Liver (tissue), 3 donors: Measurements from ENCODE around the gene GALNT1.

ENCODE experiments used
- CTCF ChIP-seq: fragments of 150-350 bp; IDR thresholded peaks from 2 replicates; pipeline ENCODE4 v1.5.1; 2017; ENCODE audit warnings: improper control_type of control experiment, low read depth, low read length; ENCODE audit not compliant: missing input control
- EGR1 ChIP-seq, 2 donors: IDR thresholded peaks; 2 replicates each; pipeline ENCODE4 v1.6.1; 2016 to 2018; ENCODE audit warnings: antibody characterized with exemption in 2 of 2, low read depth in 2 of 2
- FOXA1 ChIP-seq: IDR thresholded peaks from 2 replicates; pipeline ENCODE4 v1.6.1; 2016; ENCODE audit warnings: antibody characterized with exemption
- GABPA ChIP-seq, 2 donors: IDR thresholded peaks in 1 of 2; conservative IDR thresholded peaks in 1 of 2; 2 replicates each; pipeline ENCODE4 v1.6.1; 2016; ENCODE audit warnings: antibody characterized with exemption in 2 of 2, mild to moderate bottlenecking in 1 of 2, moderate library complexity in 1 of 2
- HNF4G ChIP-seq: IDR thresholded peaks from 2 replicates; pipeline ENCODE4 v1.6.1; 2016; ENCODE audit warnings: antibody characterized with exemption
- JUND ChIP-seq, 2 donors: IDR thresholded peaks; 2 replicates each; pipeline ENCODE4 v1.6.1; 2016; ENCODE audit warnings: antibody characterized with exemption in 2 of 2
- RAD21 ChIP-seq, 2 donors: IDR thresholded peaks; 2 replicates each; pipeline ENCODE4 v1.6.1; 2016; ENCODE audit warnings: antibody characterized with exemption in 2 of 2, mild to moderate bottlenecking in 2 of 2
- REST ChIP-seq: IDR thresholded peaks from 2 replicates; pipeline ENCODE4 v1.6.1; 2016; ENCODE audit warnings: antibody characterized with exemption, mild to moderate bottlenecking
- SP1 ChIP-seq: IDR thresholded peaks from 2 replicates; pipeline ENCODE4 v1.6.1; 2018; ENCODE audit warnings: antibody characterized with exemption, mild to moderate bottlenecking
- TAF1 ChIP-seq: conservative IDR thresholded peaks from 2 replicates; pipeline ENCODE4 v1.6.1; 2016; ENCODE audit warnings: antibody characterized with exemption, mild to moderate bottlenecking
- YY1 ChIP-seq: IDR thresholded peaks from 2 replicates; pipeline ENCODE4 v1.6.1; 2016; ENCODE audit warnings: antibody characterized with exemption, mild to moderate bottlenecking
- TF ChIP-seq, protein P1 (sequence below): IDR thresholded peaks from 2 replicates; pipeline ENCODE4 v1.6.1; 2016; ENCODE audit warnings: antibody characterized with exemption
- TF ChIP-seq, protein P2 (sequence below): IDR thresholded peaks from 2 replicates; pipeline ENCODE4 v1.6.1; 2016; ENCODE audit warnings: antibody characterized with exemption
- TF ChIP-seq, protein P3 (sequence below): IDR thresholded peaks from 2 replicates; pipeline ENCODE4 v1.6.1; 2016; ENCODE audit warnings: antibody characterized with exemption
- donor health status: healthy.
- donor health status: healthy.

- TF ChIP-seq GABPA (IDR thresholded peaks at IDR 0.05 in 1 of 2, conservative IDR thresholded peaks at IDR 0.05 in 1 of 2) (no peak), JUND (IDR thresholded peaks at IDR 0.05) (no peak), CTCF (no peak), RAD21 (IDR thresholded peaks at IDR 0.05) (no peak), SP1 (no peak), TAF1 (no peak), YY1 (no peak), REST (no peak), HNF4G (no peak), FOXA1 (no peak), EGR1 (IDR thresholded peaks at IDR 0.05; ENCODE audit: low read depth in 2 of 2) (no peak)
- TF ChIP-seq, protein P1, sequence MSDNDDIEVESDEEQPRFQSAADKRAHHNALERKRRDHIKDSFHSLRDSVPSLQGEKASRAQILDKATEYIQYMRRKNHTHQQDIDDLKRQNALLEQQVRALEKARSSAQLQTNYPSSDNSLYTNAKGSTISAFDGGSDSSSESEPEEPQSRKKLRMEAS: no peak
- TF ChIP-seq, protein P2, sequence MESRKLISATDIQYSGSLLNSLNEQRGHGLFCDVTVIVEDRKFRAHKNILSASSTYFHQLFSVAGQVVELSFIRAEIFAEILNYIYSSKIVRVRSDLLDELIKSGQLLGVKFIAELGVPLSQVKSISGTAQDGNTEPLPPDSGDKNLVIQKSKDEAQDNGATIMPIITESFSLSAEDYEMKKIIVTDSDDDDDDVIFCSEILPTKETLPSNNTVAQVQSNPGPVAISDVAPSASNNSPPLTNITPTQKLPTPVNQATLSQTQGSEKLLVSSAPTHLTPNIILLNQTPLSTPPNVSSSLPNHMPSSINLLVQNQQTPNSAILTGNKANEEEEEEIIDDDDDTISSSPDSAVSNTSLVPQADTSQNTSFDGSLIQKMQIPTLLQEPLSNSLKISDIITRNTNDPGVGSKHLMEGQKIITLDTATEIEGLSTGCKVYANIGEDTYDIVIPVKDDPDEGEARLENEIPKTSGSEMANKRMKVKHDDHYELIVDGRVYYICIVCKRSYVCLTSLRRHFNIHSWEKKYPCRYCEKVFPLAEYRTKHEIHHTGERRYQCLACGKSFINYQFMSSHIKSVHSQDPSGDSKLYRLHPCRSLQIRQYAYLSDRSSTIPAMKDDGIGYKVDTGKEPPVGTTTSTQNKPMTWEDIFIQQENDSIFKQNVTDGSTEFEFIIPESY: no peak
- TF ChIP-seq, protein P3, sequence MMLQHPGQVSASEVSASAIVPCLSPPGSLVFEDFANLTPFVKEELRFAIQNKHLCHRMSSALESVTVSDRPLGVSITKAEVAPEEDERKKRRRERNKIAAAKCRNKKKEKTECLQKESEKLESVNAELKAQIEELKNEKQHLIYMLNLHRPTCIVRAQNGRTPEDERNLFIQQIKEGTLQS: no peak
Observed at GRCh38 chr18:35658112-35658511, 76.6 kb downstream of the GALNT1 start.
